OCI-LY1 (cell line): Measurements from ENCODE around the gene ARID3B.

Source experiments
- H2AFZ ChIP-seq: fragments of 200-600 bp; sonication (generic), shearing (Covaris generic); 2 replicates; pipeline ENCODE4 v1.6.0; 2014; ENCODE audit warnings: antibody characterized with exemption, mild to moderate bottlenecking, low read length
- H3F3A ChIP-seq: fragments of 200-600 bp; sonication (generic), shearing (Covaris generic); 2 replicates; pipeline ENCODE4 v1.6.0; 2014; ENCODE audit warnings: mild to moderate bottlenecking, antibody characterized with exemption, low read length, moderate library complexity; ENCODE audit not compliant: insufficient read depth
- H3K27ac ChIP-seq: fragments of 200-600 bp; sonication (generic); 2 replicates; pipeline ENCODE4 v1.5.1; 2014; ENCODE audit warnings: low read length, mixed run types, mild to moderate bottlenecking, low read depth; ENCODE audit not compliant: poor library complexity, severe bottlenecking
- H3K27me3 ChIP-seq: fragments of 200-600 bp; sonication (generic); 2 replicates; pipeline ENCODE4 v1.6.0; 2014; ENCODE audit warnings: antibody characterized with exemption, mild to moderate bottlenecking, low read length, moderate library complexity; ENCODE audit not compliant: insufficient read depth
- H3K36me3 ChIP-seq: fragments of 200-600 bp; sonication (generic); 2 replicates; pipeline ENCODE4 v1.6.1; 2014; ENCODE audit warnings: mild to moderate bottlenecking, antibody characterized with exemption, low read length, moderate library complexity, mixed read lengths; ENCODE audit not compliant: insufficient read depth
- H3K4me1 ChIP-seq: fragments of 200-600 bp; sonication (generic); 2 replicates; pipeline ENCODE4 v1.5.1; 2014; ENCODE audit warnings: mild to moderate bottlenecking, low read length, moderate library complexity; ENCODE audit not compliant: insufficient read depth, severe bottlenecking
- H3K4me2 ChIP-seq: fragments of 200-600 bp; sonication (generic), shearing (Covaris generic); 2 replicates; pipeline ENCODE4 v1.6.1; 2014; ENCODE audit warnings: low read length
- H3K4me3 ChIP-seq: fragments of 200-600 bp; sonication (generic); 2 replicates; pipeline ENCODE4 v1.5.1; 2014; ENCODE audit warnings: low read length, low read depth, mild to moderate bottlenecking, mixed read lengths; ENCODE audit not compliant: poor library complexity, severe bottlenecking
- H3K79me2 ChIP-seq: fragments of 200-600 bp; shearing (Covaris generic); 2 replicates; pipeline ENCODE4 v1.6.1; 2016; ENCODE audit warnings: mixed run types, low read length, mixed read lengths; ENCODE audit not compliant: insufficient read depth
- H3K9ac ChIP-seq: fragments of 200-600 bp; sonication (generic), shearing (Covaris generic); 2 replicates; pipeline ENCODE4 v1.6.1; 2014; ENCODE audit warnings: mild to moderate bottlenecking, low read length, mixed read lengths
- H3K9me2 ChIP-seq: fragments of 200-600 bp; sonication (generic), shearing (Covaris generic); 2 replicates; pipeline ENCODE4 v1.6.1; 2014; ENCODE audit warnings: low read depth, mild to moderate bottlenecking, low read length, mixed read lengths
- H3K9me3 ChIP-seq: fragments of 200-600 bp; shearing (Covaris generic); 2 replicates; pipeline ENCODE4 v1.6.1; 2014; ENCODE audit warnings: low read length, mixed read lengths
- H4K20me1 ChIP-seq: fragments of 200-600 bp; sonication (generic), shearing (Covaris generic); 2 replicates; pipeline ENCODE4 v1.6.0; 2016; ENCODE audit warnings: mild to moderate bottlenecking, low read length; ENCODE audit not compliant: insufficient read depth
- EZH2 ChIP-seq: fragments of 200-600 bp; sonication (generic), shearing (Covaris generic); IDR thresholded peaks from 2 replicates; pipeline ENCODE4 v1.8.0; 2017; ENCODE audit warnings: borderline replicate concordance, mixed run types, mild to moderate bottlenecking, antibody characterized with exemption, low read length, moderate library complexity, mixed read lengths
- TF ChIP-seq, protein P1 (sequence below): fragments of 200-600 bp; sonication (generic), shearing (Covaris generic); IDR thresholded peaks from 2 replicates; pipeline ENCODE4 v1.5.1; 2017; ENCODE audit warnings: mild to moderate bottlenecking, antibody characterized with exemption, low read length, moderate library complexity, mixed read lengths

ARID3B gene

DNA sequence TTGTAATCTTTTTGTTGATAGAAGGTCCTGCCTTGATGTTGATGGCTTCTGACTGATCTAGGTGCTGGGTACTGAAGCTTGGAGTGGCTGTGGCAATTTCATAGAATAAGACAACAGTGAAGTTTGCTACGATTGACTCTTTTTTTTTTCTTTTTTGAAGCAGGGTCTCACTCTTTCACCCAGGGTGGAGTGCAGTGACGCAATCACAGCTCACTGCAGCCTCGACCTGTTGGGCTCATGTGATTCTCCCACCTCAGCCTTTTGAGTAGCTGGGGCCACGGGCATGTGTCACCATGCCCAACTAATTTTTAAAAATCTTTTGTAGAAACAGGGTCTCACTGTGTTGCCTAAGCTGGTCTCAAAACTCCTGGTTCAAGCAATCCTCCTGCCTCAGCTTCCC is 14.2 kb downstream of the ARID3B start:
- Histone ChIP-seq H3K4me1 (no peaks in the 10 kb centered on the region), H2AFZ (no peak overlapping the region), H3F3A (no peaks in the 10 kb centered on the region; the same call in 1 of the 2 replicates), H3K27me3 (no peaks in the 10 kb centered on the region), H3K9ac (no peak overlapping the region), H4K20me1 (no peaks in the 10 kb centered on the region), H3K9me2 (no peaks in the 10 kb centered on the region), H3K4me3 (no peak overlapping the region), H3K4me2 (no peak overlapping the region), H3K79me2 (no peaks in the 10 kb centered on the region), H3K36me3 (peaks cover 10% of the 10 kb centered on the region; the same call in 1 of the 2 replicates), H3K9me3 (no peaks in the 10 kb centered on the region), H3K27ac (no peak overlapping the region)
- TF ChIP-seq, protein P1, sequence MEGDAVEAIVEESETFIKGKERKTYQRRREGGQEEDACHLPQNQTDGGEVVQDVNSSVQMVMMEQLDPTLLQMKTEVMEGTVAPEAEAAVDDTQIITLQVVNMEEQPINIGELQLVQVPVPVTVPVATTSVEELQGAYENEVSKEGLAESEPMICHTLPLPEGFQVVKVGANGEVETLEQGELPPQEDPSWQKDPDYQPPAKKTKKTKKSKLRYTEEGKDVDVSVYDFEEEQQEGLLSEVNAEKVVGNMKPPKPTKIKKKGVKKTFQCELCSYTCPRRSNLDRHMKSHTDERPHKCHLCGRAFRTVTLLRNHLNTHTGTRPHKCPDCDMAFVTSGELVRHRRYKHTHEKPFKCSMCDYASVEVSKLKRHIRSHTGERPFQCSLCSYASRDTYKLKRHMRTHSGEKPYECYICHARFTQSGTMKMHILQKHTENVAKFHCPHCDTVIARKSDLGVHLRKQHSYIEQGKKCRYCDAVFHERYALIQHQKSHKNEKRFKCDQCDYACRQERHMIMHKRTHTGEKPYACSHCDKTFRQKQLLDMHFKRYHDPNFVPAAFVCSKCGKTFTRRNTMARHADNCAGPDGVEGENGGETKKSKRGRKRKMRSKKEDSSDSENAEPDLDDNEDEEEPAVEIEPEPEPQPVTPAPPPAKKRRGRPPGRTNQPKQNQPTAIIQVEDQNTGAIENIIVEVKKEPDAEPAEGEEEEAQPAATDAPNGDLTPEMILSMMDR, result no peak
- TF ChIP-seq EZH2, result no peak

DNA sequence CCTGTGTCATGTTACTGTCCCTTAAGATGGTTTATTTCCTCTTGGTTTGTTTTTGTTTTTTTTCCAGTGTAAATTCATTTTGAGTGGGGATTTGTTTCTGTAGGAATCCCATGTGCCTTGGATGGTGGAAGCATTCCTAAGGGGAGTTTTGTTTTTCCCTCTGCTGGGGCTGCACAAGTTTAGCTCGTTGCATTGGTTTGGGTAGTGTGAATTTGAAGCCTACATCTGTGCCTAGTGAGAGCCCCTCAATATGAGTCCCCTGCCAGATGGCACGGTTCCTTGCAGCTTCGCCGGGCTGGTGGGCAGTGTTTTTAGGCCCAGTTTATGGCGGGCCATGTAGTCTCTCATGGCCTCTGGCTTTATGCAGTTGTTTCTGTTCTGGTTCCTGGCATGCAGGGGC is 17.7 kb downstream of the ARID3B start:
- no peak overlapping the region for H2AFZ ChIP-seq
- no peak overlapping the region for H3K4me3 ChIP-seq
- 0 out of 2 replicates have a peak, but pooled peaks cover 4% of the 10 kb centered on the region for H3K27me3 ChIP-seq
- H3K4me1 ChIP-seq, result no peaks in the 10 kb centered on the region
- no peaks in the 10 kb centered on the region for H3K79me2 ChIP-seq
- no peak overlapping the region for H3K9ac ChIP-seq
- H3K4me2 ChIP-seq, result no peak overlapping the region
- no peaks in the 10 kb centered on the region for H3K36me3 ChIP-seq
- no peak overlapping the region for H3K27ac ChIP-seq
- no peak for TF ChIP-seq EZH2
- H3K9me2 ChIP-seq, result no peaks in the 10 kb centered on the region
- no peaks in the 10 kb centered on the region; the same call in 1 of the 2 replicates for H3F3A ChIP-seq
- H4K20me1 ChIP-seq, result no peaks in the 10 kb centered on the region
- no peaks in the 10 kb centered on the region for H3K9me3 ChIP-seq

DNA sequence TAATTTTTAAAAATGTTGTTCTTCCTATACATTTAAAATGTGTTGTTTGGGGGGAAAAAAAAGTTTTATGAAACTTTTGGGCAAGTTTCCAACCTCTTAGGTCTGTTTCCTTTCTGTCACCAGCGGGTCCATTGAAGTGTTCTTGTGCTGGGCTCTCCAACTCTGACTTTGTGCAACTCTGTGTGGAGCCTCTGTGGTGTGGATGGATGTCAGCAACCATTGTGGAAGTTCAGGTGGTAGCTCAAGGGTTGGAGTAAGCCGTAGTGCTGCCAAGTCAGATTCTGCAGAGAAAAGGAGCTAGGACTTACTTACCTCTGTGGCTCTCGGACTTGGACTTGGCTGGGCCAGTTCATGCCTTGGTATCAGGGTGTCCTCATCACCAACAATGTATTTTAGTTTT is 22.4 kb downstream of the ARID3B start:
- Histone ChIP-seq H3K79me2 (no peaks in the 10 kb centered on the region), H3K36me3 (no peaks in the 10 kb centered on the region), H3K9me3 (no peaks in the 10 kb centered on the region), H3K27ac (no peak overlapping the region), H3K4me2 (no peak overlapping the region), H3F3A (no peaks in the 10 kb centered on the region), H3K9me2 (no peaks in the 10 kb centered on the region), H2AFZ (no peak overlapping the region), H3K4me3 (no peak overlapping the region), H3K9ac (no peak overlapping the region), H3K4me1 (no peaks in the 10 kb centered on the region), H3K27me3 (0 out of 2 replicates have a peak, but pooled peaks cover 7% of the 10 kb centered on the region), H4K20me1 (no peaks in the 10 kb centered on the region)
- TF ChIP-seq, protein P1, result no peak
- no peak for TF ChIP-seq EZH2

DNA sequence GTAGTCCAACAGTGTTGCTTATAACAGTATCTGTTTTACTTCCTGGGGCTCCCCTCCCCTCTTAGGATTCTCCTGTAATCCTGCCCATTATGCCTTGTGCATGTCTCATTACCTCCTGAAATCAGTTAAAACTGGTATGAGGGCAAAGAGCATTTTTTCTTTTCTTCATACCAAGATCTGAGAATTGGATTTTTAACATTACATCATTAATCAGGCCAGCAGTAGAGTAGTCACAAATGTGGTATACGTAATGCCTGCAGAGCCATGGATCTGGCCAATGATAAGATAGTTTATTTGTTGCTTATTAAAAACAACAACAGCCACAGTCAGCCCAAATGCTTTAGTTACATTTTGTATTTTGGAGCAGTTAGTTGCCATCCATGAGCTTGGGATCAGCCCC is 23.2 kb downstream of the ARID3B start:
- 0 out of 2 replicates have a peak, but pooled peaks cover 7% of the 10 kb centered on the region for H3K27me3 ChIP-seq
- H3K36me3 ChIP-seq, result no peaks in the 10 kb centered on the region
- H3K4me2 ChIP-seq, result no peak overlapping the region
- H3K4me1 ChIP-seq, result no peaks in the 10 kb centered on the region
- no peaks in the 10 kb centered on the region for H4K20me1 ChIP-seq
- no peak overlapping the region for H3K9ac ChIP-seq
- H2AFZ ChIP-seq, result no peak overlapping the region
- H3K27ac ChIP-seq, result no peak overlapping the region
- H3K4me3 ChIP-seq, result no peak overlapping the region
- no peaks in the 10 kb centered on the region for H3F3A ChIP-seq
- no peaks in the 10 kb centered on the region for H3K9me3 ChIP-seq
- no peaks in the 10 kb centered on the region for H3K79me2 ChIP-seq
- no peaks in the 10 kb centered on the region for H3K9me2 ChIP-seq
- no peak for TF ChIP-seq EZH2
- TF ChIP-seq, protein P1, result no peak
